GM23338 (cell line): ENCODE measurements around the gene PRSS33. TPM values are rescaled to one million over a fixed set of nuclear protein-coding genes. Genes with fewer than 3 reads are reported as not detected.

Experiments
- ATAC-seq: fragments of 200-7000 bp; cut with Tn5 transposase; 3 replicates; pipeline ENCODE4 v1.9.1; 2020
- DNase-seq: peaks from one replicate; pipeline ENCODE4 v3.0.0-alpha.2; 2015; ENCODE audit warnings: low spot score
- H2AFZ ChIP-seq: fragments of 200-600 bp; sonication (generic); 2 replicates; pipeline ENCODE4 v1.8.0; 2016; ENCODE audit warnings: antibody characterized with exemption, mild to moderate bottlenecking, moderate library complexity
- H3F3A ChIP-seq: fragments of 200-600 bp; sonication (generic); replicated peaks from 2 replicates; pipeline ENCODE4 v1.8.0; 2017; ENCODE audit warnings: antibody characterized with exemption, mixed run types, low read depth
- H3K27ac ChIP-seq: fragments of 200-600 bp; sonication (generic); 2 replicates; pipeline ENCODE4 v1.6.1; 2016; ENCODE audit warnings: low read depth
- H3K27me3 ChIP-seq: fragments of 200-600 bp; sonication (generic); 2 replicates; pipeline ENCODE4 v1.8.0; 2016; ENCODE audit warnings: mild to moderate bottlenecking, mixed run types, moderate library complexity; ENCODE audit not compliant: insufficient read depth
- H3K36me3 ChIP-seq: fragments of 200-600 bp; sonication (generic); 2 replicates; pipeline ENCODE4 v1.8.0; 2016; ENCODE audit warnings: mild to moderate bottlenecking; ENCODE audit not compliant: insufficient read depth
- H3K4me1 ChIP-seq: fragments of 200-600 bp; sonication (generic); 2 replicates; pipeline ENCODE4 v1.8.0; 2016; ENCODE audit warnings: mild to moderate bottlenecking, moderate library complexity; ENCODE audit not compliant: insufficient read depth
- H3K4me2 ChIP-seq: fragments of 200-600 bp; sonication (generic); 2 replicates; pipeline ENCODE4 v1.7.1; 2017; ENCODE audit warnings: mixed run types
- H3K4me3 ChIP-seq: fragments of 200-600 bp; sonication (generic); 2 replicates; pipeline ENCODE4 v1.6.1; 2016; ENCODE audit warnings: mixed run types
- H3K79me2 ChIP-seq: fragments of 200-600 bp; sonication (generic); replicated peaks from 2 replicates; pipeline ENCODE4 v1.8.0; 2017; ENCODE audit warnings: mild to moderate bottlenecking; ENCODE audit not compliant: insufficient read depth
- H3K9me2 ChIP-seq: fragments of 200-600 bp; sonication (generic); 2 replicates; pipeline ENCODE4 v1.8.0; 2017; ENCODE audit not compliant: insufficient read depth
- H4K20me1 ChIP-seq: fragments of 200-600 bp; sonication (generic); replicated peaks from 2 replicates; pipeline ENCODE4 v1.8.0; 2017; ENCODE audit warnings: mild to moderate bottlenecking; ENCODE audit not compliant: insufficient read depth
- H3K27ac Mint-ChIP-seq: 2 replicates; pipeline ENCODE4 v1.8.0; 2020; ENCODE audit warnings: inconsistent platforms, mild to moderate bottlenecking, moderate library complexity, mixed read lengths
- H3K27me3 Mint-ChIP-seq: 3 replicates; pipeline ENCODE4 v1.8.0; 2022; ENCODE audit warnings: low read depth, mild to moderate bottlenecking, moderate library complexity, mixed read lengths, inconsistent platforms; ENCODE audit not compliant: insufficient read depth, poor library complexity
- H3K36me3 Mint-ChIP-seq: 3 replicates; pipeline ENCODE4 v1.8.0; 2021; ENCODE audit warnings: low read depth, mild to moderate bottlenecking, inconsistent platforms, moderate library complexity, mixed read lengths
- H3K4me1 Mint-ChIP-seq: 3 replicates; pipeline ENCODE4 v1.8.0; 2020; ENCODE audit warnings: mild to moderate bottlenecking, inconsistent platforms, mixed read lengths
- H3K4me3 Mint-ChIP-seq: 3 replicates; pipeline ENCODE4 v1.8.0; 2021; ENCODE audit warnings: moderate library complexity, mild to moderate bottlenecking, inconsistent platforms, mixed read lengths
- H3K9me3 Mint-ChIP-seq: 3 replicates; pipeline ENCODE4 v1.8.0; 2020; ENCODE audit warnings: moderate library complexity, mild to moderate bottlenecking, inconsistent platforms, mixed read lengths
- CREB1 ChIP-seq: fragments of 250-450 bp; sonication (Bioruptor Pico); IDR thresholded peaks from 2 replicates; pipeline ENCODE4 v1.5.0; 2020; ENCODE audit warnings: low read depth, mild to moderate bottlenecking, moderate library complexity
- EZH2 ChIP-seq: fragments of 200-600 bp; sonication (generic); IDR thresholded peaks from one replicate; pipeline ENCODE4 v1.8.0; 2017; ENCODE audit warnings: antibody characterized with exemption, mild to moderate bottlenecking, low read depth; ENCODE audit not compliant: unreplicated experiment
- NANOG ChIP-seq: IDR thresholded peaks from 2 replicates; pipeline ENCODE4 v1.6.1; 2016; ENCODE audit warnings: antibody characterized with exemption, borderline replicate concordance
- POLR2AphosphoS5 ChIP-seq: IDR thresholded peaks from 2 replicates; pipeline ENCODE4 v1.6.1; 2016; ENCODE audit warnings: antibody characterized with exemption, low read depth
- STAT1 ChIP-seq: IDR thresholded peaks from one replicate; pipeline ENCODE4 v1.6.1; 2016; ENCODE audit warnings: antibody characterized with exemption; ENCODE audit not compliant: unreplicated experiment
- ZNF114 ChIP-seq: fragments of 250-450 bp; sonication (Bioruptor Pico); IDR thresholded peaks from 2 replicates; pipeline ENCODE4 v1.5.0; 2020; ENCODE audit warnings: mild to moderate bottlenecking, moderate library complexity
- ZNF331 ChIP-seq: fragments of 250-450 bp; sonication (Bioruptor Pico); IDR thresholded peaks from 2 replicates; pipeline ENCODE4 v1.5.0; 2020; ENCODE audit warnings: low read depth, mild to moderate bottlenecking, moderate library complexity
- polyA plus RNA-seq: library from polyadenylated mRNA; unstranded; fragments of >200 nt; fragmentation: Nextera tagmentation; extraction: Ambion mirVana; gene quantifications from 2 replicates; pipeline ENCODE4 v1.2.1, GENCODE V29; 2016
- total RNA-seq: library from RNA; depleted of rRNA; stranded (reverse); fragments of >200 nt; shearing (Covaris generic); gene quantifications from 2 replicates; pipeline ENCODE4 v1.2.3, GENCODE V29; 2014
- TF ChIP-seq, protein P1 (sequence below): fragments of 250-450 bp; sonication (Bioruptor Pico); IDR thresholded peaks from 2 replicates; pipeline ENCODE4 v1.5.0; 2020; ENCODE audit warnings: mild to moderate bottlenecking, moderate library complexity
- TF ChIP-seq, protein P2 (sequence below): IDR thresholded peaks from 2 replicates; pipeline ENCODE4 v1.6.1; 2016; ENCODE audit warnings: antibody characterized with exemption
- TF ChIP-seq, protein P3 (sequence below): IDR thresholded peaks from one replicate; pipeline ENCODE4 v1.6.1; 2018; ENCODE audit warnings: antibody characterized with exemption; ENCODE audit not compliant: unreplicated experiment
- TF ChIP-seq, protein P4 (sequence below), 2 experiments: fragments of 200-600 bp in 1 of 2; sonication (generic) in 1 of 2; conservative IDR thresholded peaks; 2 replicates each; pipeline versions ENCODE4 v1.5.1 to v1.6.1; 2016 to 2017; ENCODE audit warnings: antibody characterized with exemption in 2 of 2, low read depth in 2 of 2, mild to moderate bottlenecking in 2 of 2, moderate library complexity in 1 of 2

The PRSS33 gene
- total and polyA plus RNA-seq, 2 experiments from 2014 or later: 0.24 to 1.4 TPM

- TF ChIP-seq, protein P1, sequence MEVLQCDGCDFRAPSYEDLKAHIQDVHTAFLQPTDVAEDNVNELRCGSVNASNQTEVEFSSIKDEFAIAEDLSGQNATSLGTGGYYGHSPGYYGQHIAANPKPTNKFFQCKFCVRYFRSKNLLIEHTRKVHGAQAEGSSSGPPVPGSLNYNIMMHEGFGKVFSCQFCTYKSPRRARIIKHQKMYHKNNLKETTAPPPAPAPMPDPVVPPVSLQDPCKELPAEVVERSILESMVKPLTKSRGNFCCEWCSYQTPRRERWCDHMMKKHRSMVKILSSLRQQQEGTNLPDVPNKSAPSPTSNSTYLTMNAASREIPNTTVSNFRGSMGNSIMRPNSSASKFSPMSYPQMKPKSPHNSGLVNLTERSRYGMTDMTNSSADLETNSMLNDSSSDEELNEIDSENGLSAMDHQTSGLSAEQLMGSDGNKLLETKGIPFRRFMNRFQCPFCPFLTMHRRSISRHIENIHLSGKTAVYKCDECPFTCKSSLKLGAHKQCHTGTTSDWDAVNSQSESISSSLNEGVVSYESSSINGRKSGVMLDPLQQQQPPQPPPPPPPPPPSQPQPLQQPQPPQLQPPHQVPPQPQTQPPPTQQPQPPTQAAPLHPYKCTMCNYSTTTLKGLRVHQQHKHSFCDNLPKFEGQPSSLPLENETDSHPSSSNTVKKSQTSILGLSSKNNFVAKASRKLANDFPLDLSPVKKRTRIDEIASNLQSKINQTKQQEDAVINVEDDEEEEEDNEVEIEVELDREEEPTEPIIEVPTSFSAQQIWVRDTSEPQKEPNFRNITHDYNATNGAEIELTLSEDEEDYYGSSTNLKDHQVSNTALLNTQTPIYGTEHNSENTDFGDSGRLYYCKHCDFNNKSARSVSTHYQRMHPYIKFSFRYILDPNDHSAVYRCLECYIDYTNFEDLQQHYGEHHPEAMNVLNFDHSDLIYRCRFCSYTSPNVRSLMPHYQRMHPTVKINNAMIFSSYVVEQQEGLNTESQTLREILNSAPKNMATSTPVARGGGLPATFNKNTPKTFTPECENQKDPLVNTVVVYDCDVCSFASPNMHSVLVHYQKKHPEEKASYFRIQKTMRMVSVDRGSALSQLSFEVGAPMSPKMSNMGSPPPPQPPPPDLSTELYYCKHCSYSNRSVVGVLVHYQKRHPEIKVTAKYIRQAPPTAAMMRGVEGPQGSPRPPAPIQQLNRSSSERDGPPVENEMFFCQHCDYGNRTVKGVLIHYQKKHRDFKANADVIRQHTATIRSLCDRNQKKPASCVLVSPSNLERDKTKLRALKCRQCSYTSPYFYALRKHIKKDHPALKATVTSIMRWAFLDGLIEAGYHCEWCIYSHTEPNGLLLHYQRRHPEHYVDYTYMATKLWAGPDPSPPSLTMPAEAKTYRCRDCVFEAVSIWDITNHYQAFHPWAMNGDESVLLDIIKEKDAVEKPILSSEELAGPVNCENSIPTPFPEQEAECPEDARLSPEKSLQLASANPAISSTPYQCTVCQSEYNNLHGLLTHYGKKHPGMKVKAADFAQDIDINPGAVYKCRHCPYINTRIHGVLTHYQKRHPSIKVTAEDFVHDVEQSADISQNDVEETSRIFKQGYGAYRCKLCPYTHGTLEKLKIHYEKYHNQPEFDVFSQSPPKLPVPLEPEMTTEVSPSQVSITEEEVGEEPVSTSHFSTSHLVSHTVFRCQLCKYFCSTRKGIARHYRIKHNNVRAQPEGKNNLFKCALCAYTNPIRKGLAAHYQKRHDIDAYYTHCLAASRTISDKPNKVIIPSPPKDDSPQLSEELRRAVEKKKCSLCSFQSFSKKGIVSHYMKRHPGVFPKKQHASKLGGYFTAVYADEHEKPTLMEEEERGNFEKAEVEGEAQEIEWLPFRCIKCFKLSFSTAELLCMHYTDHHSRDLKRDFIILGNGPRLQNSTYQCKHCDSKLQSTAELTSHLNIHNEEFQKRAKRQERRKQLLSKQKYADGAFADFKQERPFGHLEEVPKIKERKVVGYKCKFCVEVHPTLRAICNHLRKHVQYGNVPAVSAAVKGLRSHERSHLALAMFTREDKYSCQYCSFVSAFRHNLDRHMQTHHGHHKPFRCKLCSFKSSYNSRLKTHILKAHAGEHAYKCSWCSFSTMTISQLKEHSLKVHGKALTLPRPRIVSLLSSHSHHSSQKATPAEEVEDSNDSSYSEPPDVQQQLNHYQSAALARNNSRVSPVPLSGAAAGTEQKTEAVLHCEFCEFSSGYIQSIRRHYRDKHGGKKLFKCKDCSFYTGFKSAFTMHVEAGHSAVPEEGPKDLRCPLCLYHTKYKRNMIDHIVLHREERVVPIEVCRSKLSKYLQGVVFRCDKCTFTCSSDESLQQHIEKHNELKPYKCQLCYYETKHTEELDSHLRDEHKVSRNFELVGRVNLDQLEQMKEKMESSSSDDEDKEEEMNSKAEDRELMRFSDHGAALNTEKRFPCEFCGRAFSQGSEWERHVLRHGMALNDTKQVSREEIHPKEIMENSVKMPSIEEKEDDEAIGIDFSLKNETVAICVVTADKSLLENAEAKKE (CRISPR knock-in tag): no peak
- TF ChIP-seq, protein P2, sequence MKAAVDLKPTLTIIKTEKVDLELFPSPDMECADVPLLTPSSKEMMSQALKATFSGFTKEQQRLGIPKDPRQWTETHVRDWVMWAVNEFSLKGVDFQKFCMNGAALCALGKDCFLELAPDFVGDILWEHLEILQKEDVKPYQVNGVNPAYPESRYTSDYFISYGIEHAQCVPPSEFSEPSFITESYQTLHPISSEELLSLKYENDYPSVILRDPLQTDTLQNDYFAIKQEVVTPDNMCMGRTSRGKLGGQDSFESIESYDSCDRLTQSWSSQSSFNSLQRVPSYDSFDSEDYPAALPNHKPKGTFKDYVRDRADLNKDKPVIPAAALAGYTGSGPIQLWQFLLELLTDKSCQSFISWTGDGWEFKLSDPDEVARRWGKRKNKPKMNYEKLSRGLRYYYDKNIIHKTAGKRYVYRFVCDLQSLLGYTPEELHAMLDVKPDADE: no peak
Measured at GRCh38 chr16:2824626-2825025, 37.3 kb upstream of the PRSS33 start (continued).

DNA sequence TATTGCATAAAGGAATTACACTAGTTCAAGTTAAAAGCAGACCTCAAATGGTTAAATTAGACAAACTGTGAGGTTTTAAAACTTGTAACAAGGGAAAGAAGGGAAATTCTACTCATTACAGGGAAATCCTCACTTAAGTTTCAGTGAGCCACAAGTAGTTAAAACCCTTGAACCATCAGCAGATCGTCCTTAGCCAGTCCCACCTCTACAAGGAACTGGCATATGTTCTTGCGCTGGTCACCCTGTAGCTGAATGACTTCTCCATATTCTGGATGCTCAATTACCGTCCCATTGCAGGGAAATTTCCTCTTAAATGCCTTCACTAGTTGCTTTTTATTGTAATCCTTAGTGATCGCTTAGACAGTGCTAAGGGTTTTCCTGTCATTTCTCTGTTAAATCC, 35.1 kb upstream of the PRSS33 start:
- Histone ChIP-seq H3K4me1 (no peaks in the 10 kb centered on the region), H3K27ac (no peak overlapping the region), H3K79me2 (no peaks in the 10 kb centered on the region), H4K20me1 (no peaks in the 10 kb centered on the region), H3K27me3 (no peaks in the 10 kb centered on the region), H3K9me2 (no peaks in the 10 kb centered on the region), H3K4me2 (no peak overlapping the region), H2AFZ (no peak overlapping the region), H3K36me3 (no peaks in the 10 kb centered on the region), H3K4me3 (no peak overlapping the region), H3F3A (no peaks in the 10 kb centered on the region)
- DNase-seq (no peak), ATAC-seq (no peak)
- Mint-ChIP-seq H3K36me3 (no peaks in the 10 kb centered on the region), H3K27ac (no peak overlapping the region), H3K4me3 (no peak overlapping the region), H3K27me3 (peaks cover 6% of the 10 kb centered on the region), H3K9me3 (no peaks in the 10 kb centered on the region), H3K4me1 (no peaks in the 10 kb centered on the region)
- no peak for TF ChIP-seq CREB1 (CRISPR knock-in tag)
- no peak for TF ChIP-seq ZNF331 (CRISPR knock-in tag)
- no peak for TF ChIP-seq STAT1
- TF ChIP-seq, protein P2: no peak
- no peak for TF ChIP-seq EZH2
- no peak for TF ChIP-seq POLR2AphosphoS5
- TF ChIP-seq NANOG: no peak
- TF ChIP-seq, protein P3, sequence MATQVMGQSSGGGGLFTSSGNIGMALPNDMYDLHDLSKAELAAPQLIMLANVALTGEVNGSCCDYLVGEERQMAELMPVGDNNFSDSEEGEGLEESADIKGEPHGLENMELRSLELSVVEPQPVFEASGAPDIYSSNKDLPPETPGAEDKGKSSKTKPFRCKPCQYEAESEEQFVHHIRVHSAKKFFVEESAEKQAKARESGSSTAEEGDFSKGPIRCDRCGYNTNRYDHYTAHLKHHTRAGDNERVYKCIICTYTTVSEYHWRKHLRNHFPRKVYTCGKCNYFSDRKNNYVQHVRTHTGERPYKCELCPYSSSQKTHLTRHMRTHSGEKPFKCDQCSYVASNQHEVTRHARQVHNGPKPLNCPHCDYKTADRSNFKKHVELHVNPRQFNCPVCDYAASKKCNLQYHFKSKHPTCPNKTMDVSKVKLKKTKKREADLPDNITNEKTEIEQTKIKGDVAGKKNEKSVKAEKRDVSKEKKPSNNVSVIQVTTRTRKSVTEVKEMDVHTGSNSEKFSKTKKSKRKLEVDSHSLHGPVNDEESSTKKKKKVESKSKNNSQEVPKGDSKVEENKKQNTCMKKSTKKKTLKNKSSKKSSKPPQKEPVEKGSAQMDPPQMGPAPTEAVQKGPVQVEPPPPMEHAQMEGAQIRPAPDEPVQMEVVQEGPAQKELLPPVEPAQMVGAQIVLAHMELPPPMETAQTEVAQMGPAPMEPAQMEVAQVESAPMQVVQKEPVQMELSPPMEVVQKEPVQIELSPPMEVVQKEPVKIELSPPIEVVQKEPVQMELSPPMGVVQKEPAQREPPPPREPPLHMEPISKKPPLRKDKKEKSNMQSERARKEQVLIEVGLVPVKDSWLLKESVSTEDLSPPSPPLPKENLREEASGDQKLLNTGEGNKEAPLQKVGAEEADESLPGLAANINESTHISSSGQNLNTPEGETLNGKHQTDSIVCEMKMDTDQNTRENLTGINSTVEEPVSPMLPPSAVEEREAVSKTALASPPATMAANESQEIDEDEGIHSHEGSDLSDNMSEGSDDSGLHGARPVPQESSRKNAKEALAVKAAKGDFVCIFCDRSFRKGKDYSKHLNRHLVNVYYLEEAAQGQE: no peak
- TF ChIP-seq ZNF114 (CRISPR knock-in tag): no peak
- TF ChIP-seq, protein P4, sequence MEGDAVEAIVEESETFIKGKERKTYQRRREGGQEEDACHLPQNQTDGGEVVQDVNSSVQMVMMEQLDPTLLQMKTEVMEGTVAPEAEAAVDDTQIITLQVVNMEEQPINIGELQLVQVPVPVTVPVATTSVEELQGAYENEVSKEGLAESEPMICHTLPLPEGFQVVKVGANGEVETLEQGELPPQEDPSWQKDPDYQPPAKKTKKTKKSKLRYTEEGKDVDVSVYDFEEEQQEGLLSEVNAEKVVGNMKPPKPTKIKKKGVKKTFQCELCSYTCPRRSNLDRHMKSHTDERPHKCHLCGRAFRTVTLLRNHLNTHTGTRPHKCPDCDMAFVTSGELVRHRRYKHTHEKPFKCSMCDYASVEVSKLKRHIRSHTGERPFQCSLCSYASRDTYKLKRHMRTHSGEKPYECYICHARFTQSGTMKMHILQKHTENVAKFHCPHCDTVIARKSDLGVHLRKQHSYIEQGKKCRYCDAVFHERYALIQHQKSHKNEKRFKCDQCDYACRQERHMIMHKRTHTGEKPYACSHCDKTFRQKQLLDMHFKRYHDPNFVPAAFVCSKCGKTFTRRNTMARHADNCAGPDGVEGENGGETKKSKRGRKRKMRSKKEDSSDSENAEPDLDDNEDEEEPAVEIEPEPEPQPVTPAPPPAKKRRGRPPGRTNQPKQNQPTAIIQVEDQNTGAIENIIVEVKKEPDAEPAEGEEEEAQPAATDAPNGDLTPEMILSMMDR (conservative IDR thresholded peaks at IDR 0.05; ENCODE audit: low read depth in 2 of 2): no peak
